Gastroesophageal sphincter (tissue), 3 donors: ENCODE measurements around the gene SOX9.

Experiments
- POLR2AphosphoS5 ChIP-seq: sonication (generic); formaldehyde crosslinking; IDR thresholded peaks from one replicate; pipeline ENCODE4 v1.6.1; 2017; ENCODE audit warnings: antibody characterized with exemption
- TF ChIP-seq, protein P1 (sequence below), 4 experiments: fragments of 200-600 bp in 2 of 4; fragments of 450-650 bp in 2 of 4; sonication (generic) in 1 of 4; IDR thresholded peaks; one replicate each; pipeline ENCODE4 v1.5.1; 2017 to 2019; ENCODE audit warnings: antibody characterized with exemption in 4 of 4, mild to moderate bottlenecking in 2 of 4, moderate library complexity in 2 of 4

DNA sequence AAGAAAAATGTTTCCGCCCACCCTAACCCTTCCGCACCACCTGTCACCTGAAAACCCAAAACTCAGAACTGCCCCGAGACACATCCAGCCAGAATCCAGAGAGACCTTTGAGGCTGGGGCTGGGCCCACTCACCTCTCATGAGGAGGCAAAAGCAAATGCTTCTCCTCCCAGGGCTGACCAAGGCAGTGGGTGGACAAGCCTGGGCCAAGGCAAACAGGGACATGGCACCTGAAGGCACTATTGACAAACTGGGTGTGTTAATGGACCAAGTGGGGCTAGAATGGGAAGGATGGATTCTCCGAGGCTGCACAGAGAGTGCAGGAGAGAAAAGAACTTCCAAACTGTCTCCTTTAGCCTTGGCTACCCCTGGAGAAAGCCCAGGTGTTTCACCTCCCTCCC lies 54.4 kb downstream of the SOX9 start:
- TF ChIP-seq, protein P1, sequence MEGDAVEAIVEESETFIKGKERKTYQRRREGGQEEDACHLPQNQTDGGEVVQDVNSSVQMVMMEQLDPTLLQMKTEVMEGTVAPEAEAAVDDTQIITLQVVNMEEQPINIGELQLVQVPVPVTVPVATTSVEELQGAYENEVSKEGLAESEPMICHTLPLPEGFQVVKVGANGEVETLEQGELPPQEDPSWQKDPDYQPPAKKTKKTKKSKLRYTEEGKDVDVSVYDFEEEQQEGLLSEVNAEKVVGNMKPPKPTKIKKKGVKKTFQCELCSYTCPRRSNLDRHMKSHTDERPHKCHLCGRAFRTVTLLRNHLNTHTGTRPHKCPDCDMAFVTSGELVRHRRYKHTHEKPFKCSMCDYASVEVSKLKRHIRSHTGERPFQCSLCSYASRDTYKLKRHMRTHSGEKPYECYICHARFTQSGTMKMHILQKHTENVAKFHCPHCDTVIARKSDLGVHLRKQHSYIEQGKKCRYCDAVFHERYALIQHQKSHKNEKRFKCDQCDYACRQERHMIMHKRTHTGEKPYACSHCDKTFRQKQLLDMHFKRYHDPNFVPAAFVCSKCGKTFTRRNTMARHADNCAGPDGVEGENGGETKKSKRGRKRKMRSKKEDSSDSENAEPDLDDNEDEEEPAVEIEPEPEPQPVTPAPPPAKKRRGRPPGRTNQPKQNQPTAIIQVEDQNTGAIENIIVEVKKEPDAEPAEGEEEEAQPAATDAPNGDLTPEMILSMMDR (IDR thresholded peaks at IDR 0.05), result no peak
- no peak for TF ChIP-seq POLR2AphosphoS5
